Measurements from ENCODE around the gene FAM131C. TPM values are rescaled to one million over a fixed set of nuclear protein-coding genes. Genes with fewer than 3 reads are reported as not detected.

FAM131C gene
- total RNA-seq, 1 donor from 2014 or later = 1.9 TPM

GRCh38 chr1:16119926-16120325, 46.5 kb upstream of the FAM131C start:
- no peak overlapping the region for H3K27ac Mint-ChIP-seq
- no peaks in the 10 kb centered on the region for H3K27me3 Mint-ChIP-seq (ENCODE audit: low read depth)
- DNase-seq (ENCODE audit: low spot score in 2 of 2, unreplicated experiment in 2 of 2) = no peak
- peaks cover 15% of the 10 kb centered on the region for H3K36me3 Mint-ChIP-seq
- H3K4me1 Mint-ChIP-seq = peaks cover 26% of the 10 kb centered on the region
- TF ChIP-seq, protein P1, sequence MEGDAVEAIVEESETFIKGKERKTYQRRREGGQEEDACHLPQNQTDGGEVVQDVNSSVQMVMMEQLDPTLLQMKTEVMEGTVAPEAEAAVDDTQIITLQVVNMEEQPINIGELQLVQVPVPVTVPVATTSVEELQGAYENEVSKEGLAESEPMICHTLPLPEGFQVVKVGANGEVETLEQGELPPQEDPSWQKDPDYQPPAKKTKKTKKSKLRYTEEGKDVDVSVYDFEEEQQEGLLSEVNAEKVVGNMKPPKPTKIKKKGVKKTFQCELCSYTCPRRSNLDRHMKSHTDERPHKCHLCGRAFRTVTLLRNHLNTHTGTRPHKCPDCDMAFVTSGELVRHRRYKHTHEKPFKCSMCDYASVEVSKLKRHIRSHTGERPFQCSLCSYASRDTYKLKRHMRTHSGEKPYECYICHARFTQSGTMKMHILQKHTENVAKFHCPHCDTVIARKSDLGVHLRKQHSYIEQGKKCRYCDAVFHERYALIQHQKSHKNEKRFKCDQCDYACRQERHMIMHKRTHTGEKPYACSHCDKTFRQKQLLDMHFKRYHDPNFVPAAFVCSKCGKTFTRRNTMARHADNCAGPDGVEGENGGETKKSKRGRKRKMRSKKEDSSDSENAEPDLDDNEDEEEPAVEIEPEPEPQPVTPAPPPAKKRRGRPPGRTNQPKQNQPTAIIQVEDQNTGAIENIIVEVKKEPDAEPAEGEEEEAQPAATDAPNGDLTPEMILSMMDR (IDR thresholded peaks at IDR 0.05; ENCODE audit: unreplicated experiment) = no peak
- H3K4me3 Mint-ChIP-seq = no peak overlapping the region
- no peaks in the 10 kb centered on the region for H3K9me3 Mint-ChIP-seq

GRCh38 chr1:16119504-16119903, 46.1 kb upstream of the FAM131C start:
- Mint-ChIP-seq H3K27ac (no peak overlapping the region), H3K4me3 (no peak overlapping the region), H3K9me3 (no peaks in the 10 kb centered on the region), H3K27me3 (ENCODE audit: low read depth) (no peaks in the 10 kb centered on the region), H3K4me1 (peaks cover 30% of the 10 kb centered on the region), H3K36me3 (peaks cover 11% of the 10 kb centered on the region)
- DNase-seq (ENCODE audit: low spot score in 2 of 2, unreplicated experiment in 2 of 2) = no peak
- TF ChIP-seq, protein P1 (IDR thresholded peaks at IDR 0.05; ENCODE audit: unreplicated experiment) = no peak

DNA sequence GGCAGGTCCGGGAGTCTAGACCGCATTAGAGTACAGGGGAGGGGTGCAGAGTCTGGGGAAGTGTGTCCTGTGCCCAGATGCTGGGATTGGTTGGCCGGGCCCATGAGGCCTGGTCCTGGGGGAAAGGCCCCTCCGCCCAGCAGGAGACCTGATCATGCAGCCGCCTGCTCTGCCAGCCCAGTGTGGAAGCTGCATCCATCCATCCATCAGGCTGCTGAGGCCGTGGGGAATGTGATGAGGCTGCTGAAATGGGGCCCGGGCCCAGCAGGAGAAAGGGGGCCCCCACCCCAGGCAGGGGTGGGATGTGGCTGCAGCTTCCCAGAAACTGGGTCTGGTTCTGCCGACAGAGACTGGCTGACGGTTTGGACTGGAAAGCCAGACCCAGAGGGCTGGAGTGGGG, 45.3 kb upstream of the FAM131C start:
- H3K27me3 Mint-ChIP-seq (ENCODE audit: low read depth) = no peaks in the 10 kb centered on the region
- no peaks in the 10 kb centered on the region for H3K9me3 Mint-ChIP-seq
- H3K27ac Mint-ChIP-seq = peak overlapping the region; percentile 32
- H3K4me1 Mint-ChIP-seq = peaks cover 31% of the 10 kb centered on the region
- H3K4me3 Mint-ChIP-seq = no peak overlapping the region
- DNase-seq (ENCODE audit: low spot score in 2 of 2, unreplicated experiment in 2 of 2) = no peak
- TF ChIP-seq, protein P1 (IDR thresholded peaks at IDR 0.05; ENCODE audit: unreplicated experiment) = no peak
- H3K36me3 Mint-ChIP-seq = peaks cover 7% of the 10 kb centered on the region

GRCh38 chr1:16117936-16118335, 44.5 kb upstream of the FAM131C start:
- TF ChIP-seq, protein P1 (IDR thresholded peaks at IDR 0.05; ENCODE audit: unreplicated experiment) = no peak
- no peaks in the 10 kb centered on the region for H3K9me3 Mint-ChIP-seq
- H3K36me3 Mint-ChIP-seq = peaks cover 2% of the 10 kb centered on the region
- no peak for DNase-seq (ENCODE audit: low spot score in 2 of 2, unreplicated experiment in 2 of 2)
- H3K4me3 Mint-ChIP-seq = no peak overlapping the region
- H3K27me3 Mint-ChIP-seq (ENCODE audit: low read depth) = no peaks in the 10 kb centered on the region
- H3K27ac Mint-ChIP-seq = peak overlapping the region; percentile 32
- peaks cover 35% of the 10 kb centered on the region for H3K4me1 Mint-ChIP-seq

- Mint-ChIP-seq H3K36me3 (no peaks in the 10 kb centered on the region), H3K27ac (peak overlapping the region; percentile 32), H3K4me3 (no peak overlapping the region), H3K27me3 (ENCODE audit: low read depth) (no peaks in the 10 kb centered on the region), H3K9me3 (no peaks in the 10 kb centered on the region), H3K4me1 (peaks cover 38% of the 10 kb centered on the region)
- no peak for DNase-seq (ENCODE audit: low spot score in 2 of 2, unreplicated experiment in 2 of 2)
- TF ChIP-seq, protein P1 (IDR thresholded peaks at IDR 0.05; ENCODE audit: unreplicated experiment) = no peak
These were observed 43.9 kb upstream of the FAM131C start for GRCh38 chr1:16117369-16117768.

DNA sequence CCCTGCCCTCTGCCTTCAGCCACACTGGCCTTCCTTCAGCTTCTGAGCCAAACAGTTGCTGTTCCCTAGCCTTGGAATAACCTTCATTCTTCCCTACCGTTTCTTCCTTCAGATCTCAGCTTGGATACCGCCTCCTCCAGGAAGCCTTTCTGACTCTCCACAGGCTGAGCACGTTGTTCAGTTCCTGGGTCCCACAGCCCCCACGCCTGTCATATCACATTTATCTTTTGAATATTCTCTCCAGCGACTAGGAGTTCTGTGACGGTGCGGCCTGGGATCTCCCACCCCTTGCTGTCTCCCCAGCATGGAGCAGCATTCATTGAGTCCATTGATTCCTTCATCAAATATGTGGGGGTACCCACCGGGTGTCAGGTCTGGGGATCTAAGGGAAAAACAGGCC, 43.2 kb upstream of the FAM131C start:
- no peak overlapping the region for H3K4me3 Mint-ChIP-seq
- no peaks in the 10 kb centered on the region for H3K36me3 Mint-ChIP-seq
- H3K9me3 Mint-ChIP-seq = no peaks in the 10 kb centered on the region
- DNase-seq (ENCODE audit: low spot score in 2 of 2, unreplicated experiment in 2 of 2) = no peak
- H3K27me3 Mint-ChIP-seq (ENCODE audit: low read depth) = no peaks in the 10 kb centered on the region
- TF ChIP-seq, protein P1 (IDR thresholded peaks at IDR 0.05; ENCODE audit: unreplicated experiment) = no peak
- peak overlapping the region; percentile 68 for H3K27ac Mint-ChIP-seq
- H3K4me1 Mint-ChIP-seq = peaks cover 45% of the 10 kb centered on the region

All from mesothelial cell of epicardium (in vitro differentiated cells).